HG03196 (cell line): ENCODE data around the gene HLA-DQA2.
"Not testable (repeated sequence)": the region's sequence is repeated elsewhere in the genome, so short reads cannot be mapped to it uniquely, and the experiment has no call there.

Experiments
- ATAC-seq: cut with Tn5 transposase; IDR thresholded peaks from one replicate; pipeline ENCODE4 v1.9.1; 2021; ENCODE audit not compliant: unreplicated experiment

HLA-DQA2 gene

GRCh38 chr6:32741031-32741960, at the start of gene HLA-DQA2:
HLA-DQA2 (plus strand) TSS chr6:32741391; CDS start chr6:32741444, 53 bp downstream.
- ATAC-seq: no peak

GRCh38 chr6:32692019-32692418, 49.2 kb upstream of the HLA-DQA2 start:
- ATAC-seq: no peak

- no peak for ATAC-seq
Observed at GRCh38 chr6:32697031-32697430, 44.2 kb upstream of the HLA-DQA2 start.

DNA sequence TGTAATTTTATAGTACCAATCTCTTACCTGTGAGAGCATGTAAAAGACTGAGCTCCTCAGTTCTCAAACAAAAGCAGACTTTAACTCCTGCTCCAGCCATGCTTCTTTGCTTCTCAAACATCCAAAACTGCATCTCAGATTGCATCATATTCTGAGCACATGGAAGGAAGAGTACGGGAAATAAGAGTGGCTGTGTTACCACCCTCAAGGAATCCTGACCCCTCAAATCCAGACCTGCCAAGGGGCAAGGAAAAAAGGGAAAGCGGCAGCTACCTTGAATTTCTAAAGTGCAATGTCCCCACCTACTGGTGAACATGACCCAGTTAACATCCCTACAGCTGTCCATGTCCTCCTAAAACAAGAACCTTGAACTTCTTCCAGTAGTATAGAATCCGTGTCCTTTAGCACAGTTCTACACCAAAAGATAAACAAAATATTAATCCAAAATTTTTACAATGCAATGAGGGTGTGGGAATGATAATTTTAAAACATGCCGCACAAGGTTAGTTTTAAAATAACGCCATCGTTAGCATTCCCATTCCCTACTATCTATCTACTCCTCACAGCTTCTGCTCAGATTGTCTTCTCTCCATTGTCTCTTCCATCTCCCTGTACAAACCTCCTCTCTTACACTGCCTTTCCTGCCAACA, 40.7 kb upstream of the HLA-DQA2 start:
- ATAC-seq: no peak

GRCh38 chr6:32703347-32703746, 37.8 kb upstream of the HLA-DQA2 start:
- no peak for ATAC-seq

DNA sequence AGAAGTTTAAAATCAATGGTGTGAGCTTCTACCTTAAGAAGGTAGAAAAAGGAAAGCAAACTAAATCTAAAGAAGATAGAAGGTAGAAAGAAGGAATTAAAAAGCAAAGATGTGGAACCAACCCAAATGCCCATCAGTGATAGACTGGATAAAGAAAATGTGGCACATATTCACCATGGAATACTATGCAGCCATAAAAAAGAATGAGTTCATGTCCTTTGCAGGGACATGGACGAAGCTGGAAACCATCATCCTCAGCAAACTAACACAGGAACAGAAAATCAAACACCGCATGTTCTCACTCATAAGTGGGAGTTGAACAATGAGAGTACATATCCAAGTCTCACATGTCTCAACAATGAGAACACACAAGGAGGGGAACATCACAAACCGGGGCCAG, 36.0 kb upstream of the HLA-DQA2 start:
- not testable (repeated sequence) for ATAC-seq

- ATAC-seq: no peak
Observed at GRCh38 chr6:32709625-32710024, 31.6 kb upstream of the HLA-DQA2 start.

DNA sequence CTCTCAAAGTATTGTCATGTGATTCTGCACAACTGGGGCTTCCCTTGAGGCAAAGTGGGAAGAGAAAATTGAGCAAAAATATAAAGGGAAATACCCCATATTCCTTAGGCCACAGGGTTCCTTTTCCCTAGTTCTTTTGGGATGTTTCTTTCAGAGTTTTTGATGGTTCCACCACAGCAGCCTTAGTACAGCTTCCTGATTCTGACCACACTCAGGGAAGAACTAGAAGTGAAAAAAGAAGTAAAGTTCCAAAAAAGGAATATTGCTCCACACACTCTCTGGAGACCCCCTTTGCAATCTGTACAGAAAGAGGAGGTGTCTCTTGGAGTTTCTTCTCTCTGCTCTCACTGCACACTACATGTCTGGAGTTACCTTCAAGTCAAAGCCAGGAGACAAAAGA, 27.9 kb upstream of the HLA-DQA2 start:
- no peak for ATAC-seq

- no peak for ATAC-seq
Observed at GRCh38 chr6:32716396-32716795, 24.8 kb upstream of the HLA-DQA2 start.

GRCh38 chr6:32718879-32719278, 22.3 kb upstream of the HLA-DQA2 start:
- no peak for ATAC-seq

DNA sequence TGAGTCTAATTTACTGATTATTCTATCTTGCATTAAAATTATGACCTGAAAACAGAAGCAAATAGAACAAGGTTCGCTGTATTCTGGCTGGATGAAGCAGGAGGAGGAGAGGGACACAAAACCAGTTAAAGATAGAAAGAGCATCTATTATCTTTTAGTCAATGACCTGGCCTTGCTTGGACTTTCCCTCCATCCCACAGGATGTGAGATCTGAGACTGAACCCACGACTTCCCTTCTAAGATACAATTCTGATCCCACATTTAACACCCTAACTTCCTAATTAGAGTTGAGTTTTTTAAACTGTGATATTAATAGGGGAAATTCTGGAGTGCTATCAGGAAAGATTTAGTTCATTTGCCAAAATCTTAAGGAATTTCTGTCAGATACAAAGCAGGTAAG, 3.1 kb upstream of the HLA-DQA2 start:
- ATAC-seq: no peak

DNA sequence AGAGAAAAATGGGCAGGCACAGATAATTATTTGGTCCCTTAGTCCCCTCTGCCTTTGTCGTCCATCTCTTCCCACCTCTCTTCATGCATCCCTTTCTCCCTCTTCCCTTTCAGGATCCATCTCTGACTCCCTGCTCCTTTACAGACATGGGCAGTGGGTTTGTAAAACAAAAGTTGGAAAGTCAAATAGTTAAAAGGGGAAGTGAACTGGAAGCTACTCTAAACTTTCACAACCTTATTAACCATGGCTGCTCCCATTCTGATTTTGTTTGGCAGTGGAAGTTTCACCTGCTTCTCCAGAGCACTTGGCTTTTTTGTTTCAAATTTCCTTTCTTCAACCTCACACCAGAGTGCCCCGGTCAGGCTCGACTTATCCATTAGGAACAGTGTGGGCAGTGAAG, 1.2 kb downstream of the HLA-DQA2 start:
- ATAC-seq: no peak

GRCh38 chr6:32744776-32745175, 3.6 kb downstream of the HLA-DQA2 start:
- no peak for ATAC-seq

DNA sequence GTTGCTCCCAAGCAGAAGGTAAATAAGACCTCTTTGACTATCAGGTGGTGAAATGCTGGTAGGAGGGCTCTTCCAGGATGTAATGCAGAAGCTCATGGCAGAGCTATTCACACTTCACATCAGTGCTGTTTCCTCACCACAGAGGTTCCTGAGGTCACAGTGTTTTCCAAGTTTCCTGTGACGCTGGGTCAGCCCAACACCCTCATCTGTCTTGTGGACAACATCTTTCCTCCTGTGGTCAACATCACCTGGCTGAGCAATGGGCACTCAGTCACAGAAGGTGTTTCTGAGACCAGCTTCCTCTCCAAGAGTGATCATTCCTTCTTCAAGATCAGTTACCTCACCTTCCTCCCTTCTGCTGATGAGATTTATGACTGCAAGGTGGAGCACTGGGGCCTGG, 4.5 kb downstream of the HLA-DQA2 start:
- ATAC-seq: not testable (repeated sequence)

DNA sequence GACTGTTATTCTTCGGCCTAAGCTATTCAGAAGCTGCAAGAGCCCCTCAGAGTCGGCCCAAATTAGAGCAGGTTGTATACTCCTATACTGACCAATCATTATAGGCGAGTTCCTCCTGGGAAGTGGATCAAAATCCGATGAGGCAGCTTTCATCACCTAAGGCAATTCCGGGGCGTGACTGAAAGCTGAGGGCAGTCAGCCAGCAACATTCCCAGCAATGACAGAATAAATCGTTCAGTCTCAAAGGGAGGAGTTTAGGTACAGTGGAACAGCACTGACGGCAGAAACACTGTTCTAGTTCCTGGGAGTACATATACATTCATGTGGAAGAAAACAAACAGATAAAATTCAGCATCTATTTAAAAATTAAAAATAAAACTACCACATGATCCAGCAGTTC, 11.4 kb downstream of the HLA-DQA2 start:
- ATAC-seq: no peak

- no peak for ATAC-seq
Observed at GRCh38 chr6:32759669-32760068, 18.5 kb downstream of the HLA-DQA2 start.

DNA sequence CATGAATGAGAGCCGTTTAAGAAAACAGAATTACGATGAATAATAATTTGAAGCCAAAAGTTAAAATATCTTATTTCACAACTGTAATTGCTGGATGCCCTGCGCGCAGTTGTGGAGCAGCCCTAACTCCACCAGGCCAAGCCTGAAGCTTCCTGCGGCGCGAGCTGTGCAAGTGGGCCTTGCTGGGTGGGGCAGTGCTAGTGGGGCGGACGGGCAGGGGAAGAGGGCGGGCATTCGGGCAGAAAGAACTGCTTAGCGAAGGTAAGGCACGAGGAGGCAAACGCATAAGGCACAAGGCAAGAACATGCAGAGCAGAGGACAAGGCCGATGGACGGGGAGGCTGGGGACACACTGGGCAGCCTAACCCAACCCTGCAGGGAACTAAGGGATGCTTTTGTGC, 19.9 kb downstream of the HLA-DQA2 start:
- no peak for ATAC-seq

GRCh38 chr6:32761548-32761947, 20.4 kb downstream of the HLA-DQA2 start:
- no peak for ATAC-seq

GRCh38 chr6:32763421-32763820, 22.2 kb downstream of the HLA-DQA2 start, which contains the start of gene HLA-DQB2:
HLA-DQB2 (minus strand) TSS chr6:32763532; CDS start chr6:32763470, 62 bp downstream.
- no peak for ATAC-seq

GRCh38 chr6:32764048-32764447, 22.9 kb downstream of the HLA-DQA2 start:
- ATAC-seq: no peak

DNA sequence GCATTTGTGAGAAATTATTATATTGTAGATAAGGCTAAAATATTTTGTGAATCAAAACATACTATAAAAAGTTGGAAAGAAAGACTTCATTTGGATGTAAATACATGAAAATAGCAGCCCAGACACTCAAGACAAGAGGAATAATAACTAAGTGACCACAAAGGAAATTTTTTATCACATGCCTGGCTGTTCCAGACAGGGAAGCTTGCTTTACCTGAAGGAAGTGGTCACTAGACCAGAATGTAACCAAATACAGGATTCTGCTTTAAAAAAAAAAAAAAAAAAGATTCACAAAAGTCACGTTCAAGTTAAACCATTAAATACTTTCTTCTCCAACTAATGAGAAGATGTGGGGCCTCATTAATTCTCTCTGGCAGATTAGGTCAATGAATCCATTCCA, 31.5 kb downstream of the HLA-DQA2 start:
- ATAC-seq: no peak

- no peak for ATAC-seq
Observed at GRCh38 chr6:32774426-32774825, 33.2 kb downstream of the HLA-DQA2 start.
